Panc1 (cell line): ENCODE measurements around the gene TULP4.

ENCODE experiments used
- SIN3A ChIP-seq: IDR thresholded peaks from 2 replicates; pipeline ENCODE4 v1.6.1; 2012; ENCODE audit warnings: low read depth, mild to moderate bottlenecking, low read length, moderate library complexity, borderline replicate concordance; ENCODE audit not compliant: insufficient read depth
- TCF7L2 ChIP-seq: IDR thresholded peaks from 2 replicates; pipeline ENCODE4 v1.6.1; 2011; ENCODE audit warnings: mild to moderate bottlenecking, low read depth, low read length, inconsistent platforms
- TF ChIP-seq, protein P1 (sequence below): fragments of 450-650 bp; IDR thresholded peaks from 2 replicates; pipeline ENCODE4 v1.5.1; 2017; ENCODE audit warnings: mild to moderate bottlenecking
- TF ChIP-seq, protein P2 (sequence below), 2 experiments: IDR thresholded peaks; 2 replicates each; pipeline ENCODE4 v1.6.1; 2011 to 2012; ENCODE audit warnings: low read depth in 2 of 2, control low read depth in 1 of 2, low read length in 1 of 2, mild to moderate bottlenecking in 1 of 2, moderate library complexity in 1 of 2; ENCODE audit not compliant: insufficient read depth in 1 of 2

DNA sequence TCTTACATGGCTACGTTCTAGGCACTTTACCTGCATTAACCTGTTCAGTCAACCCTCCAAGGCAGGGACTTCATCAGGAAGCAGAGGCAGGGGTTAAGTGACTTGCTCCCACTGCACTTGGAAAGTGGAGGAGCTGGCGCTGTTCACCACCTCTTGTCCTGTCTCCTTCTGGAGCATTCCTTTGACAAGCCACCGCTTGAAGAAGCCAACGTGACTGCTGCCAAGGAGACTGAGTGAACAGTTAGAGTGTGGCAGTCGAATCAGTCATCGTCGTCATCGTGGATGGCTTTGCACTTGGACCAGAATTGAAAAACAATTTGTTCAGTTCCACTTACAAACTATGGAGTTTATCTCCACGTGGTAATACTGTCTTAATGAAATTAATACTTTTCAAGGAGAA, 60.9 kb downstream of the TULP4 start:
- TF ChIP-seq, protein P1, sequence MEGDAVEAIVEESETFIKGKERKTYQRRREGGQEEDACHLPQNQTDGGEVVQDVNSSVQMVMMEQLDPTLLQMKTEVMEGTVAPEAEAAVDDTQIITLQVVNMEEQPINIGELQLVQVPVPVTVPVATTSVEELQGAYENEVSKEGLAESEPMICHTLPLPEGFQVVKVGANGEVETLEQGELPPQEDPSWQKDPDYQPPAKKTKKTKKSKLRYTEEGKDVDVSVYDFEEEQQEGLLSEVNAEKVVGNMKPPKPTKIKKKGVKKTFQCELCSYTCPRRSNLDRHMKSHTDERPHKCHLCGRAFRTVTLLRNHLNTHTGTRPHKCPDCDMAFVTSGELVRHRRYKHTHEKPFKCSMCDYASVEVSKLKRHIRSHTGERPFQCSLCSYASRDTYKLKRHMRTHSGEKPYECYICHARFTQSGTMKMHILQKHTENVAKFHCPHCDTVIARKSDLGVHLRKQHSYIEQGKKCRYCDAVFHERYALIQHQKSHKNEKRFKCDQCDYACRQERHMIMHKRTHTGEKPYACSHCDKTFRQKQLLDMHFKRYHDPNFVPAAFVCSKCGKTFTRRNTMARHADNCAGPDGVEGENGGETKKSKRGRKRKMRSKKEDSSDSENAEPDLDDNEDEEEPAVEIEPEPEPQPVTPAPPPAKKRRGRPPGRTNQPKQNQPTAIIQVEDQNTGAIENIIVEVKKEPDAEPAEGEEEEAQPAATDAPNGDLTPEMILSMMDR = no peak
- TF ChIP-seq, protein P2, sequence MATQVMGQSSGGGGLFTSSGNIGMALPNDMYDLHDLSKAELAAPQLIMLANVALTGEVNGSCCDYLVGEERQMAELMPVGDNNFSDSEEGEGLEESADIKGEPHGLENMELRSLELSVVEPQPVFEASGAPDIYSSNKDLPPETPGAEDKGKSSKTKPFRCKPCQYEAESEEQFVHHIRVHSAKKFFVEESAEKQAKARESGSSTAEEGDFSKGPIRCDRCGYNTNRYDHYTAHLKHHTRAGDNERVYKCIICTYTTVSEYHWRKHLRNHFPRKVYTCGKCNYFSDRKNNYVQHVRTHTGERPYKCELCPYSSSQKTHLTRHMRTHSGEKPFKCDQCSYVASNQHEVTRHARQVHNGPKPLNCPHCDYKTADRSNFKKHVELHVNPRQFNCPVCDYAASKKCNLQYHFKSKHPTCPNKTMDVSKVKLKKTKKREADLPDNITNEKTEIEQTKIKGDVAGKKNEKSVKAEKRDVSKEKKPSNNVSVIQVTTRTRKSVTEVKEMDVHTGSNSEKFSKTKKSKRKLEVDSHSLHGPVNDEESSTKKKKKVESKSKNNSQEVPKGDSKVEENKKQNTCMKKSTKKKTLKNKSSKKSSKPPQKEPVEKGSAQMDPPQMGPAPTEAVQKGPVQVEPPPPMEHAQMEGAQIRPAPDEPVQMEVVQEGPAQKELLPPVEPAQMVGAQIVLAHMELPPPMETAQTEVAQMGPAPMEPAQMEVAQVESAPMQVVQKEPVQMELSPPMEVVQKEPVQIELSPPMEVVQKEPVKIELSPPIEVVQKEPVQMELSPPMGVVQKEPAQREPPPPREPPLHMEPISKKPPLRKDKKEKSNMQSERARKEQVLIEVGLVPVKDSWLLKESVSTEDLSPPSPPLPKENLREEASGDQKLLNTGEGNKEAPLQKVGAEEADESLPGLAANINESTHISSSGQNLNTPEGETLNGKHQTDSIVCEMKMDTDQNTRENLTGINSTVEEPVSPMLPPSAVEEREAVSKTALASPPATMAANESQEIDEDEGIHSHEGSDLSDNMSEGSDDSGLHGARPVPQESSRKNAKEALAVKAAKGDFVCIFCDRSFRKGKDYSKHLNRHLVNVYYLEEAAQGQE (IDR thresholded peaks at IDR 0.05; ENCODE audit: insufficient read depth in 1 of 2, low read depth in 2 of 2, low read length in 1 of 2) = no peak
- TF ChIP-seq TCF7L2 = no peak
- TF ChIP-seq SIN3A = no peak
